HK-2 (cell line): Measurements from ENCODE around the gene PCNT.

Source experiments
- DNase-seq: peaks from one replicate; pipeline ENCODE4 v3.0.0-alpha.2; 2018; ENCODE audit not compliant: unreplicated experiment

Gene PCNT

DNA sequence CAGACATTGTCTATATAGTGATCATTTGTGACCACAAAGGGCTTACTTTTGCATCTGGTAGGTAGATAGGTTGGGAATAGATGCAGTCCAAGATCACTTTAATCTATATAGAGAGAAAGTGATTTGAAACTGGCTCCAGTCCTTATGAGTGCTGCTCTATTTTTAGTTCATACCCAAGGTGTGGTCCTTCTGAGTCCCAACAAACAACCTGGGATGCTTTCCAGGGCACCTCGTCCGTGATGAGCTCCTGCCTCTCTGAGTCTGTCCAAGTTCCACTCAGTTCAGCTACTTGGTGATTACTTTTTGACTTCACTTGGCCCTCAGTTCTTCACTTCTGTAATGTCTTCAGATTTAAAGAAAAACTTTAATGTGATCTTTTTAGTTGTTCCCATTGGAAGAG lies 155.0 kb downstream of the PCNT start:
- no peak for DNase-seq

DNA sequence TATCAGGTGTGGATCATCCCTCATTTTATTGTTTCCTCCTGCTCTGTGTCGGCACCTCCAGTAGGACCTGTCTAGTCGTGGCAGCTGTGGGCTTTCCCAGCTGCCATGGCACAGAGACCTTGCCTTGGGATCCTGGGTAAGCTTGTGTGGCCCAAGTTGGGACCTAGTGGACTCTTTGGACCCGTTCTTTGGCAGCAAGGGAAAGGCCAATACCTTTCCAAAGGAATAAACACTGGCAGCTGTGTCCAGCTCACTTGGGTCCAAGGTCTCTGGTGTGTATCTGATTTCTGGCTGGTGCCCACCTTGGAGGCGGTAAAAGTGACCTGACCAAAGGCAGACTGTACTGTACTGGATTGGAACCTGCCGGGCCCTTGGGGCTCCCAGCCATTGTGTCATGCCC lies 156.5 kb downstream of the PCNT start:
- DNase-seq, result no peak

DNA sequence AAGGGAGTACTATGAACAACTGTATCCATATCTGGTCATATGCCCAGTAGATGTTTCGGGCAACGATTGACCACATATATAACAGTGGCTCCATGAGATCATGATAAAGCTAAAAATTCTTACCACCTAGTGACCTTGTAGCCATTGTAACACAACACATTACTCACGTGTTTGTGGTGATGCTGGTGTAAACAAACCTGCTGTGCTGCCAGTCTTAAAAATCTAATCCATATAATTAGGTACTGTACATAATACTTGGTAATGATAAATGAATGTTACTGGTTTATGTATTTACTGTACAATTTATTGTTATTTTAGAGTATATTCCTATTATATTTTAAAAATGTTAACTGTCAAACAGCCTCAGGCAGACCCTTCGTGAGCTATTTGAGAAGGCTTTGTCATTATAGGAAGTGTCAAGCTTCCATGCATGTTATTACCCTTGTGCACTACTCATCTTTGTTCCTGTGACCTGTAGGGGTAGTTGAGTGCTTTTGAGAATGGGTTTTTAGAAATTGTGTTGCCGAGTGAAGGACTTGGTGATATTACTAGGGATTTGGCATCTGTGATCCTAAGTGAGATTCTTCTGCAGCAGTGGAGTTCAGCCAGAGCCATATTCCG lies 158.4 kb downstream of the PCNT start:
- no peak for DNase-seq

DNA sequence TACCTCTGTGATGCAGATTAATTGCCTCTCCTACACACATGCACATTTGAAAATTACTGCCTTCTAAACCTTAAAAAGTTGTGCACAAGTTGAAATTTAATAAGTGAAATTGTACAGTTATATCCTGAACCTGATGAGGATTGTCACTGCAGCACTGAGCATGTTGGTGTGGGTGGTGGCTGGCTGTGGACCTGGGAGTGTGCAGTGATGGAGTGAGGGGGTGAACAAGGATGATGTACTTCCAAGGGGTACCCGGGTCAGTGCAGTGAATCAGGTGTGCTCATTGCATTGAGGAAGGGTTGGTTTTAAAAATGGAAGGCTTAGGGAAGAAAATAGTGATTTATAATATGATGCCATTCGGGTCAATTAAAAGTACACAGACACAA lies 158.9 kb downstream of the PCNT start:
- no peak for DNase-seq

DNA sequence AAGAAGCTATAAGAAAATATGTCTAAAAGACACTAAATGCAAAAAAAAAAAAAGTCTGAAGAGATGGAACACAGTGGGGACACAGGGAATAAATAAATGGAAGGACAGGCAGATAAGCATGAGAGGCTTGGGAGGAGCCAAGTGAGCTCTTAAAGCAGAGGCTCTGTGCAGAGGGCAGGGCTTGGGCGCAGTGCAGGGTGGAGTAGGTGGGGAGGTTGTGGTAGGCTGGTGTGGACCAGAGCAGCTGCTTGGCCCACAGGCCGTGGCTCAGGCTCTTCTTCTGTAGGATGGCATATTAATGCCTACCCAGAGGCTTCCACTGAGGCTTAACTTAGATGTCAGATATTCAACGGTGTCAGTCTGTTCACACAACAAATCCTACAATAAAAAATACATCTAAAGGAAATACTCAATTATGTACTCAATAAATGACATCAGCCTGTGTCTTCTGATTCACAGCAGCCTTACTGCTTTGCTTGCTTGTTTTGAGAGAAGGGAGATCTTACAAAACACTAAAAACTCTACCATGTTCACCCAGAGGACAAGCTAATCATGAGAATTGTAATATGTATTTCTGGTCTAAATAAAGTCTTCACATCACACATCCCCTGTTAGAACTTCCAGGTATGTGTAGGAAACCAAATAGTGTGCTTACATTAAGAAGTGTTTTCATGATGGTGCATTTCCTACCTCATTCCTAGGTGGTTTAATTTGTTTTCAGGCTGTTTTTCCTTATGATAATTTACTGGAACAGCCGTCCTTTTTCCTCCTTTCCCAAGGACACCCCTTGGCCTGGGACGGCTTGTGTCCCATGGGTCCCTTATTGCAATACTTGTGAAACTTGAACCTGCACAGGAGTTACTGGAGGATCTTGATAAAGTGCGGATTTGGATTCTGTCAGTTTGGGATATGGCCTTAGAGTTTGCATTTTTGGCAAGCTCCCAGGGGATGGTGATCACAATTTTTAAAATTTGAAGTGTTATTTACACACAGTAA lies 159.6 kb downstream of the PCNT start:
- DNase-seq, result no peak

DNA sequence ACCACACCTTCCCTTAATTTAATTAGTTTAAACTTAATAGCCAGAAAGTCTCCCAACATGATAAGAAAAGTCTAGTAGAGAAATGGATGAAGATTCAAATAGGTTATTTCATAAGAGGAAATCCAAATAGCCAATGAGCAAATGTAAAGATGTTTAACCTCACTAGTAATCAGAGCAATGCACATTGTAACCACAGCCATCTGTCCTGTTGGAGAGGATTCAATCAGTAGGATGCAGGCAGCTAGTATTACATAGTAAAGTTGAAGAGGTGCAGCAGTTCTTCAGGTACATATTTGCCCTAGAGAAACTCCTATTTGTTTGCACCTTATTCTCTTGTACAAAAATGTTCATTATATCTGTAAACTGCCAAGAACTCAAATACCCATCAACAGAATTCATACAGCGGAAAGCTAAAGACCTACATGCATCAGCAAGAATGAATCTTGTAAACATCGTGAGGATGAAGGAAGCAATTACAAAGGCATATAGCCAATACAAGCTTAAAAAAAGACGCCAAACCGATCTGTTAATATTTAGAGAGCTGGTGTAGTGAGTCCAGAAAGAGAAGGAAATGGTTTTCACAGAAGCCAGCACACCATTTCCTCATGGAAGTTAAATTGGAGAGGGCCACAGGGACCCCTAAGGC lies 162.6 kb downstream of the PCNT start:
- DNase-seq, result no peak

DNA sequence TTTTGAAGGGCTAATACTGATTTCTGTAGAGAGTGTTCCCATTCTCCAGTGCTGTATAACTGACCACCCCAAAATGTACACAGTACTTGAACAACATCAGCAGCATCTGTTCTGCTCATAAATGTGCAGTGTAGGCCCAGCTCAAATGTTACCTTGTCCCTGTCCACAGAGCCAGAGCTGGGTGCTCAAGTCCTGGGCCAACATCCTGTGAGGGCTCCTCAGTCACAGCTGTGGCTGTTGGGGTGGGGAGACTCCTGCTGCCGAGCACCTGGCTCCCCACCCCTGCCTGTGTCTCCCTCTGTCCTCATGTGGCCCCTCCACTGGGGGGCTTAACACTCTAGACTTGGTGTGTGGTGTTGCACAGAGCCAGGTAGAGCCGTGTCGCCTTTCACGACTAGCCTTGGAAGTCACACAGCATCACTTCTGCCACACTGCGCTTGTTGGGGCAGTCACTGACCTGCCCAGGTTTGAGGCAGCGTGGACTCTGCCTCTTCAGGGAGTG lies 165.3 kb downstream of the PCNT start:
- no peak for DNase-seq

DNA sequence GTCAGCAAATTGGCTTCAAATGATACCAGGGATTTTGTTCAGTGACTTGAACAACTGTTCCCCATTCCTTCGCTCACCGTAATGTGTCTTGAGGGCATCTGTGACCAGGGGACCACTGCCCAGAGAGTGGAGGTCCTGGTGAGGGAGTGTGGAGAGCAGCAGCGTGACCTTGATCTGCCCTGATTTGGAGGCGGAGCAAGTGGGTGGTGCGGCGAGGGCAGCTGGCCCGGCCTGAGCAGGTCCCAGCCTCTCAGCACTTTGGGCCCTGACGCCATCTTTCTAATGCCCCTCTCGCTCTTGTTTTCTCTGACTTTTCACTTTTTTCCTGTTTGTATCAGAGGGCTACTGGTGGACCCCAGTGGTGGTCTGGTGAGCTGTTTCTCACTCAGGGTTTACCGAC lies 165.8 kb downstream of the PCNT start:
- DNase-seq, result no peak

DNA sequence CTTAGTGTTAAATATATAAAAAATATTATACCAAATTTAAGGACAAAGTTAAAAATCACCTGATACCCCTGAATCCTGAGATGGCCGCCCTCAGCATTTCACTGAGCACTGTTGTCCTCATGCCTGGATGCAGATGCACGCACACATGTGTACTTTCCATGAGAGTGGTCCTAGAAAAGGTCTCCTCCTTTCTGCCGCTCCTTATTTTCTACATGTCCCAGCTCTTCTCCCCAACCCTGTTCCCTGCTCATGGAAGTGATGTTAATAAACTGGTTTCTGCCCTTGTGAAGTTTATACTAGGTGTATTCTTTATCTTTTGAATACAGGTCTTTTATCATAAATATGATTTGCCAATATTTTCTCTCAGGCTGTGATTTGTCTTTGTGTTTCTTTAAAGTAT lies 167.6 kb downstream of the PCNT start:
- no peak for DNase-seq

DNA sequence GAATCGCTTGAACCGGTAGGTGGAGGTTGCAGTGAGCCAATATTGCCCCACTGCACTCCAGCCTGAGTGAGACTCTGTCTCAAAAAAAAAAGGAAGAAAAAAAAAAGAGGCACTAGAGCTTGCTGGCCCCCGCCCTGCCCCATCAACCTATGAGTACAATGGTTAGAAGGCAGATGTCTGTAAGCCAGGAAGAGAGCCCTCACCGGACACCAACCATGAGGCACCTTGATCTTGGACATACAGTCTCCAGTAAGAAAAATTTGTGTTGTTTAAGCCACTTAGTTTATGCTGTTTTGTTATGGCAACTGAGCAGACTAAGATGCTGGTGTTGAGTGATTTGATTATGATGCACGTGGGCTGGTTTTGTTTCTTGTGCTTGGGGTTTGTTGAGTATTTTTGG lies 168.9 kb downstream of the PCNT start:
- no peak for DNase-seq

DNA sequence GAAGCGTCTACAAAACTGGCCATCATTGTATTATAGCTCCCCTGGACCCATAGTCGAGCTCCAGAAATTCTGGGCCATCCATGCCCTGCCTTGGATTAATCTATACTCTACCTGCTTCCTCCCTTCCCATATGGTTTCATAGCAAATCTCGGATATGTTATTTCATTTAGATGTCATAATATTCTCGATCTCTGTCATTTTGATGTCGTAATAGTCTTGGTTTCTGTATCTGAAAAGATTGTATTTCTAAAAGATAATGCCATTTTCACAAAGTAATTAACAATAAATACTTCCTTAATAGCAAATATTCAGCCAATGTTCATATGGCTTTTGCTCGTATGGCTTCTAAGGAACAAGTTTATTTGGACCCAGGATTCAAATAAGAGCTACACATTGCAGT lies 169.9 kb downstream of the PCNT start:
- no peak for DNase-seq
